Neural crest cell (in vitro differentiated cells): Measurements from ENCODE around the gene DTWD1. TPM values are rescaled to one million over a fixed set of nuclear protein-coding genes. Genes with fewer than 3 reads are reported as not detected.

Source experiments
- DNase-seq: peaks from one replicate; pipeline ENCODE4 v3.0.0; 2021; ENCODE audit warnings: low read depth, mixed read lengths, low spot score
- H3K27ac Mint-ChIP-seq: one replicate; pipeline ENCODE4 v1.8.0; 2021; ENCODE audit warnings: mild to moderate bottlenecking, mixed read lengths; ENCODE audit not compliant: unreplicated experiment
- H3K27me3 Mint-ChIP-seq: 2 replicates; pipeline ENCODE4 v1.8.0; 2021; ENCODE audit warnings: low read depth, mild to moderate bottlenecking, mixed read lengths
- H3K36me3 Mint-ChIP-seq: 2 replicates; pipeline ENCODE4 v1.8.0; 2021; ENCODE audit warnings: low read depth, mild to moderate bottlenecking, mixed read lengths
- H3K4me1 Mint-ChIP-seq: 2 replicates; pipeline ENCODE4 v1.8.0; 2021; ENCODE audit warnings: mixed read lengths
- H3K4me3 Mint-ChIP-seq: one replicate; pipeline ENCODE4 v1.8.0; 2021; ENCODE audit warnings: mild to moderate bottlenecking, mixed read lengths
- H3K9me3 Mint-ChIP-seq: 2 replicates; pipeline ENCODE4 v1.8.0; 2021; ENCODE audit warnings: mixed read lengths
- CTCF ChIP-seq: fragments of 200-600 bp; sonication (generic); conservative IDR thresholded peaks from 2 replicates; pipeline ENCODE4 v1.5.0; 2021; ENCODE audit warnings: antibody characterized with exemption, mild to moderate bottlenecking
- total RNA-seq: library from RNA; stranded (reverse); gene quantifications from 2 replicates; pipeline ENCODE4 v1.2.1, GENCODE V29; 2021

DTWD1 gene
- total RNA-seq, 1 donor from 2014 or later: 27.8 TPM

- Mint-ChIP-seq H3K4me3 (peak overlapping the region; percentile 96), H3K27ac (peak overlapping the region; percentile 41), H3K4me1 (peaks cover 45% of the 10 kb centered on the region), H3K9me3 (no peaks in the 10 kb centered on the region), H3K27me3 (no peaks in the 10 kb centered on the region), H3K36me3 (peaks cover 22% of the 10 kb centered on the region)
- TF ChIP-seq CTCF: no peak
- DNase-seq: no peak
Measured at GRCh38 chr15:49621401-49621811, 558 bp downstream of the DTWD1 start.

DNA sequence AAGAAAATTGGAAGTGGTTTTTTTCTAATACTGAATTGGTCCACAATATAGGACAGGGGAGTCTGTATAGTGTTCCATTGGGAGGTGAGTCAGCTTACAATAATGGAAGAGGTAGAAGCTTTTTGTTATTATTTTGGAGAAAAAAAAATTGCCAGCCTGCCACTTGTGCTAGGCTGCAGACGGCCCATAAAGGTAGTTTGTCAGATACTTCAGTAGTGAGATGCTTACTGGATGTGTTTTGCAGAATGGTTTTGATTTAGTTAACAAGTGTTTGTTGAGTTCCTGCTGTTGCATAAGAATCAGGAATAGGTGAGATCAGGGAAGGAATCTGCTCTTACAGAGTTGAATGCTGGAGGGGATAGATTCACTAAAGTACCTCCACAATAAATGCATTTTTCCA is 1.0 kb downstream of the DTWD1 start:
- Mint-ChIP-seq H3K27me3 (no peaks in the 10 kb centered on the region), H3K4me1 (peaks cover 45% of the 10 kb centered on the region), H3K27ac (no peak overlapping the region), H3K9me3 (no peaks in the 10 kb centered on the region), H3K4me3 (peak overlapping the region; percentile 96), H3K36me3 (peaks cover 22% of the 10 kb centered on the region)
- no peak for TF ChIP-seq CTCF
- DNase-seq: no peak

DNA sequence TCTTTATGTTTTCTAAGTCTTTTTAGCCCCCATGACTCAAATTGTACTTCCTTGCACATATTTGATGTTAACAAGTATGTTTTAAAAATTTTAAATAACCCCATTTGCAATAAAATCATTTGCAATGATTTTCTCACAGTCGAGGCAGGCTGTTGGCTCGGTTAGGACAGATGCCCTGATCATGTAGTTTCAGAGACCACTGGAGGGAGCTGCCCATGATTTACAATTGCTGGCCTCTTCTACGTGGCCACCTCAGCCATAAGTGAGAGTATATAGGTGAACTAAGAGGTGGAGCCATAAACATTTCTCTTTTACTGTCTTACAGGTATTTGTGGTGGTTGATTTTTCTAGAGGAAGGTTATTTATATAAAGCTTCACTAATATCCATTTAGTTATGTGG is 1.7 kb downstream of the DTWD1 start:
- Mint-ChIP-seq H3K4me1 (peaks cover 45% of the 10 kb centered on the region), H3K27ac (no peak overlapping the region), H3K9me3 (no peaks in the 10 kb centered on the region), H3K36me3 (peaks cover 22% of the 10 kb centered on the region), H3K27me3 (no peaks in the 10 kb centered on the region), H3K4me3 (peak overlapping the region; percentile 79)
- TF ChIP-seq CTCF: no peak
- DNase-seq: no peak

GRCh38 chr15:49624056-49624455 is 3.2 kb downstream of the DTWD1 start:
- no peaks in the 10 kb centered on the region for H3K9me3 Mint-ChIP-seq
- no peak overlapping the region for H3K4me3 Mint-ChIP-seq
- H3K4me1 Mint-ChIP-seq: peaks cover 36% of the 10 kb centered on the region
- DNase-seq: no peak
- no peak overlapping the region for H3K27ac Mint-ChIP-seq
- no peak for TF ChIP-seq CTCF
- H3K36me3 Mint-ChIP-seq: peaks cover 19% of the 10 kb centered on the region
- H3K27me3 Mint-ChIP-seq: no peaks in the 10 kb centered on the region

GRCh38 chr15:49625460-49626036 is 4.7 kb downstream of the DTWD1 start:
- Mint-ChIP-seq H3K9me3 (no peaks in the 10 kb centered on the region), H3K36me3 (peaks cover 19% of the 10 kb centered on the region), H3K27me3 (no peaks in the 10 kb centered on the region), H3K4me3 (no peak overlapping the region), H3K27ac (no peak overlapping the region), H3K4me1 (peaks cover 24% of the 10 kb centered on the region)
- DNase-seq: no peak
- TF ChIP-seq CTCF: no peak
